NCI-H2107 treated with DMSO at 0.1 percent for 48 hours (cell line): ENCODE results near the gene IFT20.
"Not testable (repeated sequence)": the region's sequence is repeated elsewhere in the genome, so short reads cannot be mapped to it uniquely, and the experiment has no call there.

ENCODE experiments used
- DNase-seq: peaks from one replicate; lab custom pipeline; 2025; ENCODE audit not compliant: unreplicated experiment; lab: John Stamatoyannopoulos, UW

IFT20 gene

GRCh38 chr17:28317099-28317965 lies 17.9 kb downstream of the IFT20 start:
- DNase-seq = no peak

- DNase-seq = no peak
Observed at GRCh38 chr17:28315846-28316705, 19.2 kb downstream of the IFT20 start.

- no peak for DNase-seq
Observed at GRCh38 chr17:28313841-28314240, 21.4 kb downstream of the IFT20 start.

GRCh38 chr17:28306954-28307401 lies 28.3 kb downstream of the IFT20 start:
- no peak for DNase-seq

- DNase-seq = no peak
Observed at GRCh38 chr17:28298449-28298848, 36.8 kb downstream of the IFT20 start.

- no peak for DNase-seq
Observed at GRCh38 chr17:28295677-28296578, 39.3 kb downstream of the IFT20 start.

GRCh38 chr17:28293994-28294393 lies 41.3 kb downstream of the IFT20 start:
- DNase-seq = no peak

- DNase-seq = not testable (repeated sequence)
Observed at GRCh38 chr17:28292878-28293277, 42.4 kb downstream of the IFT20 start.

- no peak for DNase-seq
Observed at GRCh38 chr17:28291780-28292330, 43.4 kb downstream of the IFT20 start.

- DNase-seq = no peak
Observed at GRCh38 chr17:28290703-28291102, 44.6 kb downstream of the IFT20 start.

- no peak for DNase-seq
Observed at GRCh38 chr17:28285965-28286364, 49.3 kb downstream of the IFT20 start.

- DNase-seq = peak; percentile 4
Observed at GRCh38 chr17:28282596-28282995, 52.7 kb downstream of the IFT20 start.

- no peak for DNase-seq
Observed at GRCh38 chr17:28280826-28281225, 54.4 kb downstream of the IFT20 start.

GRCh38 chr17:28279411-28279810 lies 55.9 kb downstream of the IFT20 start:
- DNase-seq = no peak
